NCI-H187 treated with DMSO at 0.1 percent for 48 hours (cell line): Measurements from ENCODE around the gene URB1.
"Not testable (repeated sequence)": the region's sequence is repeated elsewhere in the genome, so short reads cannot be mapped to it uniquely, and the experiment has no call there.

ENCODE experiments used
- DNase-seq: peaks from one replicate; lab custom pipeline; 2025; lab: John Stamatoyannopoulos, UW

URB1 gene

GRCh38 chr21:32392880-32393676, at the start of gene URB1:
Gene URB1, minus strand, starts transcription at chr21:32393012. Its CDS starts 102 bp downstream, at chr21:32392910.
- DNase-seq, result peak; percentile 56

GRCh38 chr21:32437729-32438128, 44.9 kb upstream of the URB1 start:
- DNase-seq, result no peak

- not testable (repeated sequence) for DNase-seq
Observed at GRCh38 chr21:32432982-32433660, 40.3 kb upstream of the URB1 start.

GRCh38 chr21:32427958-32428623, 35.3 kb upstream of the URB1 start:
- no peak for DNase-seq

GRCh38 chr21:32426592-32427051, 33.8 kb upstream of the URB1 start:
- DNase-seq, result no peak

- DNase-seq, result no peak
Observed at GRCh38 chr21:32426066-32426465, 33.3 kb upstream of the URB1 start.

GRCh38 chr21:32425628-32426027, 32.8 kb upstream of the URB1 start:
- DNase-seq, result no peak

- no peak for DNase-seq
Observed at GRCh38 chr21:32424674-32425073, 31.9 kb upstream of the URB1 start.

- DNase-seq, result no peak
Observed at GRCh38 chr21:32424191-32424535, 31.4 kb upstream of the URB1 start.

- no peak for DNase-seq
Observed at GRCh38 chr21:32423320-32424190, 30.7 kb upstream of the URB1 start.

GRCh38 chr21:32422064-32422463, 29.3 kb upstream of the URB1 start:
- DNase-seq, result no peak

GRCh38 chr21:32418146-32418545, 25.3 kb upstream of the URB1 start:
- no peak for DNase-seq

- no peak for DNase-seq
Observed at GRCh38 chr21:32415451-32416398, 22.9 kb upstream of the URB1 start.

GRCh38 chr21:32414579-32415358, 22.0 kb upstream of the URB1 start:
- DNase-seq, result no peak

- no peak for DNase-seq
Observed at GRCh38 chr21:32413697-32414578, 21.1 kb upstream of the URB1 start.

GRCh38 chr21:32413015-32413504, 20.2 kb upstream of the URB1 start:
- DNase-seq, result no peak

GRCh38 chr21:32412162-32413014, 19.6 kb upstream of the URB1 start, which contains the start of gene EVA1C:
Gene EVA1C, plus strand, starts transcription at chr21:32412706. Its CDS starts 148 bp downstream, at chr21:32412854.
- no peak for DNase-seq
